ENCODE data around the gene PRSS57. TPM values are rescaled to one million over a fixed set of nuclear protein-coding genes. Genes with fewer than 3 reads are reported as not detected.
"Not testable (repeated sequence)": the region's sequence is repeated elsewhere in the genome, so short reads cannot be mapped to it uniquely, and the experiment has no call there.

Gene PRSS57
- total and polyA plus RNA-seq, 4 donors: 0.10 to 2.0 (median 0.60) TPM; not detected in 1

- no peak overlapping the region for H3K9ac ChIP-seq (ENCODE audit: insufficient read depth in 1 of 2, low read length in 2 of 2)
- WGBS, 2 donors: 6 to 9% methylated on average over 27 to 31 of the region's 31 CpGs
- H3K9me3 ChIP-seq (ENCODE audit: control insufficient read depth in 4 of 4, insufficient read depth in 3 of 4, low read length in 3 of 4): no peaks in the 10 kb centered on the region
- no peak for TF ChIP-seq CTCF (IDR thresholded peaks at IDR 0.05; ENCODE audit: control extremely low read depth, extremely low read depth)
- no peak for DNase-seq
- H3K27ac ChIP-seq (ENCODE audit: low read depth in 1 of 2, low read length in 1 of 2): peak overlapping the region; percentile 40 to 71
- no peak for ATAC-seq (ENCODE audit: insufficient read depth, low FRiP score)
- peaks cover 0 to 10% (median 3%) of the 10 kb centered on the region in 3 donors for H3K27me3 ChIP-seq (ENCODE audit: control insufficient read depth in 3 of 3, insufficient read depth in 3 of 3, low read length in 2 of 3)
- H3K4me3 ChIP-seq: no peak overlapping the region
- H3K4me1 ChIP-seq (ENCODE audit: control insufficient read depth in 5 of 5, insufficient read depth in 5 of 5, low read length in 5 of 5): peaks cover 0 to 27% (median 12%) of the 10 kb centered on the region in 5 donors
- H3K36me3 ChIP-seq (ENCODE audit: control insufficient read depth in 4 of 4, insufficient read depth in 4 of 4, low read length in 4 of 4): no peaks in the 10 kb centered on the region
Measured at GRCh38 chr19:676007-676338, 19.3 kb downstream of the PRSS57 start.

GRCh38 chr19:674282-675151 lies 20.7 kb downstream of the PRSS57 start:
- TF ChIP-seq CTCF (IDR thresholded peaks at IDR 0.05; ENCODE audit: control extremely low read depth, extremely low read depth): no peak
- ATAC-seq (ENCODE audit: insufficient read depth, low FRiP score) (no peak), DNase-seq (no peak)
- H3K4me3 ChIP-seq: no peak overlapping the region
- H3K27ac ChIP-seq (ENCODE audit: low read depth in 1 of 2, low read length in 1 of 2): no peak overlapping the region
- H3K36me3 ChIP-seq (ENCODE audit: control insufficient read depth in 4 of 4, insufficient read depth in 4 of 4, low read length in 4 of 4): no peaks in the 10 kb centered on the region
- no peak overlapping the region for H3K9ac ChIP-seq (ENCODE audit: insufficient read depth in 1 of 2, low read length in 2 of 2)
- H3K9me3 ChIP-seq (ENCODE audit: control insufficient read depth in 4 of 4, insufficient read depth in 3 of 4, low read length in 3 of 4): no peaks in the 10 kb centered on the region
- WGBS, 2 donors: 57 to 73% methylated on average over 26 to 38 of the region's 38 CpGs
- peaks cover 0 to 26% (median 12%) of the 10 kb centered on the region in 5 donors for H3K4me1 ChIP-seq (ENCODE audit: control insufficient read depth in 5 of 5, insufficient read depth in 5 of 5, low read length in 5 of 5)
- H3K27me3 ChIP-seq (ENCODE audit: control insufficient read depth in 3 of 3, insufficient read depth in 3 of 3, low read length in 2 of 3): peaks cover 0 to 10% (median 3%) of the 10 kb centered on the region in 3 donors

GRCh38 chr19:670609-671075 lies 24.6 kb downstream of the PRSS57 start:
- ATAC-seq (ENCODE audit: insufficient read depth, low FRiP score) (no peak), DNase-seq (no peak)
- H3K27me3 ChIP-seq (ENCODE audit: control insufficient read depth in 3 of 3, insufficient read depth in 3 of 3, low read length in 2 of 3): peaks cover 0 to 4% (median 0%) of the 10 kb centered on the region in 3 donors
- H3K36me3 ChIP-seq (ENCODE audit: control insufficient read depth in 4 of 4, insufficient read depth in 4 of 4, low read length in 4 of 4): no peaks in the 10 kb centered on the region
- WGBS, 2 donors: 75 to 82% methylated on average over 9 of the region's 9 CpGs
- peaks cover 0 to 5% (median 3%) of the 10 kb centered on the region in 5 donors for H3K4me1 ChIP-seq (ENCODE audit: control insufficient read depth in 5 of 5, insufficient read depth in 5 of 5, low read length in 5 of 5)
- H3K4me3 ChIP-seq: no peak overlapping the region
- no peaks in the 10 kb centered on the region for H3K9me3 ChIP-seq (ENCODE audit: control insufficient read depth in 4 of 4, insufficient read depth in 3 of 4, low read length in 3 of 4)
- no peak for TF ChIP-seq CTCF (IDR thresholded peaks at IDR 0.05; ENCODE audit: control extremely low read depth, extremely low read depth)
- no peak overlapping the region for H3K9ac ChIP-seq (ENCODE audit: insufficient read depth in 1 of 2, low read length in 2 of 2)
- no peak overlapping the region for H3K27ac ChIP-seq (ENCODE audit: low read depth in 1 of 2, low read length in 1 of 2)

- H3K4me3 ChIP-seq; H3K4me1 ChIP-seq (ENCODE audit: control insufficient read depth in 5 of 5, insufficient read depth in 5 of 5, low read length in 5 of 5); H3K9ac ChIP-seq (ENCODE audit: insufficient read depth in 1 of 2, low read length in 2 of 2); H3K27ac ChIP-seq (ENCODE audit: low read depth in 1 of 2, low read length in 1 of 2); H3K9me3 ChIP-seq (ENCODE audit: control insufficient read depth in 4 of 4, insufficient read depth in 3 of 4, low read length in 3 of 4); ATAC-seq (ENCODE audit: insufficient read depth, low FRiP score); H3K36me3 ChIP-seq (ENCODE audit: control insufficient read depth in 4 of 4, insufficient read depth in 4 of 4, low read length in 4 of 4); DNase-seq; H3K27me3 ChIP-seq (ENCODE audit: control insufficient read depth in 3 of 3, insufficient read depth in 3 of 3, low read length in 2 of 3): not testable (repeated sequence)
- WGBS, 2 donors: 42 to 54% methylated on average over 12 of the region's 12 CpGs
Measured at GRCh38 chr19:668675-669434, 26.4 kb downstream of the PRSS57 start.

- DNase-seq; H3K27ac ChIP-seq (ENCODE audit: low read depth in 1 of 2, low read length in 1 of 2); H3K36me3 ChIP-seq (ENCODE audit: control insufficient read depth in 4 of 4, insufficient read depth in 4 of 4, low read length in 4 of 4); H3K9me3 ChIP-seq (ENCODE audit: control insufficient read depth in 4 of 4, insufficient read depth in 3 of 4, low read length in 3 of 4); H3K27me3 ChIP-seq (ENCODE audit: control insufficient read depth in 3 of 3, insufficient read depth in 3 of 3, low read length in 2 of 3); H3K4me3 ChIP-seq; H3K9ac ChIP-seq (ENCODE audit: insufficient read depth in 1 of 2, low read length in 2 of 2); ATAC-seq (ENCODE audit: insufficient read depth, low FRiP score): not testable (repeated sequence)
- WGBS, 2 donors: 91% methylated on average over 28 to 38 of the region's 38 CpGs
- H3K4me1 ChIP-seq (ENCODE audit: control insufficient read depth in 5 of 5, insufficient read depth in 5 of 5, low read length in 5 of 5): peaks cover 0 to 11% (median 2%) of the 10 kb centered on the region in 5 donors
Measured at GRCh38 chr19:666985-667573, 28.2 kb downstream of the PRSS57 start.

Measured in lung (tissue), 12 donors.